SK-N-MC (cell line): ENCODE results near the gene KLHL41.

Experiments
- EZH2 ChIP-seq: fragments of 200-600 bp; sonication (generic); IDR thresholded peaks from one replicate; pipeline ENCODE4 v1.6.1; 2017; ENCODE audit warnings: antibody characterized with exemption
- POLR2AphosphoS5 ChIP-seq: IDR thresholded peaks from 2 replicates; pipeline ENCODE4 v1.6.1; 2012; ENCODE audit warnings: mild to moderate bottlenecking, low read depth, low read length, borderline replicate concordance

DNA sequence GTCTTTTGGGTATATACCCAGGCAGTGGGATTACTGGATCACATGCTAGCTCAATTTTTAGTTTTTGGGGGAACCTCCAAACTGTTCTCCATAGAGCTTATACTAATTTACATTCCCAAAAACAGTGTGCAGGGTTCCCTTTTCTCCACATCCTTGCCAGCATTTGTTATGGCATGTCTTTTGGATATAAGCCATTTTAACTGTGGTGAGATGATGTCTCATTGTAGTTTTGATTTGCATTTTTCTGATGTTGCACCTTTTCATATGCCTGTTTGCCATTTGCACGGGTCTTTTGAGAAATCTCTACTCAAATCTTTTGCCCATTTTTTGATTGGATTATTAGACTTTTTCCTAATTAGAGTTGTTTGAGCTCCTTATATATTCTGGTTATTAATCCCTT, 56.2 kb downstream of the KLHL41 start:
- TF ChIP-seq EZH2: no peak
- TF ChIP-seq POLR2AphosphoS5: no peak
